Hepatocyte (in vitro differentiated cells): Measurements from ENCODE around the gene RNASE4. TPM values are rescaled to one million over a fixed set of nuclear protein-coding genes. Genes with fewer than 3 reads are reported as not detected.
A peak's percentile ranks its signal among the peaks of the same experiment; 100 is the strongest.

Experiments
- DNase-seq: peaks from one replicate; pipeline ENCODE4 v3.0.0-alpha.2; 2016; ENCODE audit warnings: low spot score
- H2AFZ ChIP-seq: fragments of 200-600 bp; sonication (generic); 2 replicates; pipeline ENCODE4 v1.6.0; 2016; ENCODE audit warnings: antibody characterized with exemption, mild to moderate bottlenecking
- H3K27ac ChIP-seq: fragments of 200-600 bp; sonication (generic); 2 replicates; pipeline ENCODE4 v1.5.1; 2016; ENCODE audit warnings: mild to moderate bottlenecking
- H3K27me3 ChIP-seq: fragments of 200-600 bp; sonication (generic); 2 replicates; pipeline ENCODE4 v1.6.1; 2016
- H3K36me3 ChIP-seq: fragments of 200-600 bp; sonication (generic); replicated peaks from 2 replicates; pipeline ENCODE4 v1.5.1; 2016; ENCODE audit warnings: low read depth; ENCODE audit not compliant: insufficient read depth
- H3K4me1 ChIP-seq: fragments of 200-600 bp; sonication (generic); 2 replicates; pipeline ENCODE4 v1.5.1; 2016; ENCODE audit warnings: mild to moderate bottlenecking, moderate library complexity; ENCODE audit not compliant: insufficient read depth
- H3K4me2 ChIP-seq: fragments of 200-600 bp; sonication (generic); 2 replicates; pipeline ENCODE4 v1.6.0; 2016
- H3K4me3 ChIP-seq: fragments of 200-600 bp; sonication (generic); 2 replicates; pipeline ENCODE4 v1.5.1; 2016; ENCODE audit warnings: mild to moderate bottlenecking
- H3K79me2 ChIP-seq: fragments of 200-600 bp; sonication (generic); 2 replicates; pipeline ENCODE4 v1.6.0; 2017; ENCODE audit warnings: mild to moderate bottlenecking
- H3K9me2 ChIP-seq: fragments of 200-600 bp; sonication (generic); replicated peaks from 2 replicates; pipeline ENCODE4 v1.6.0; 2017; ENCODE audit warnings: mild to moderate bottlenecking; ENCODE audit not compliant: insufficient read depth
- H3K9me3 ChIP-seq: fragments of 200-600 bp; sonication (generic); 2 replicates; pipeline ENCODE4 v1.5.1; 2016; ENCODE audit warnings: low read depth, mild to moderate bottlenecking
- H4K20me1 ChIP-seq: fragments of 200-600 bp; sonication (generic); 2 replicates; pipeline ENCODE4 v1.6.0; 2016; ENCODE audit warnings: mild to moderate bottlenecking; ENCODE audit not compliant: insufficient read depth, poor library complexity, severe bottlenecking
- CTCF ChIP-seq: fragments of 200-600 bp; sonication (generic); IDR thresholded peaks from 2 replicates; pipeline ENCODE4 v1.5.1; 2016; ENCODE audit warnings: antibody characterized with exemption, mild to moderate bottlenecking; ENCODE audit not compliant: poor library complexity
- EZH2 ChIP-seq: fragments of 200-600 bp; sonication (generic); IDR thresholded peaks from 2 replicates; pipeline ENCODE4 v1.6.1; 2016; ENCODE audit warnings: antibody characterized with exemption, mild to moderate bottlenecking, borderline replicate concordance
- EZH2phosphoT487 ChIP-seq: fragments of 200-600 bp; sonication (generic); IDR thresholded peaks from one replicate; pipeline ENCODE4 v1.6.1; 2018; ENCODE audit warnings: antibody characterized with exemption, mild to moderate bottlenecking, low read depth, moderate library complexity; ENCODE audit not compliant: unreplicated experiment, severe bottlenecking
- WGBS: methylation state at CpG from one replicate; pipeline ENCODE4 v1.1.6; 2016; ENCODE audit warnings: low lambda C conversion rate; ENCODE audit errors: missing lambda C conversion rate; 5-methylcytosine and 5-hydroxymethylcytosine counted together
- polyA plus RNA-seq: library from polyadenylated mRNA; unstranded; fragments of >200 nt; fragmentation: Nextera tagmentation; extraction: Ambion mirVana; gene quantifications from 2 replicates; pipeline ENCODE4 v1.2.1, GENCODE V29; 2016
- small RNA-seq: library from RNA; depleted of rRNA; stranded (forward); fragments of <200 nt; gene quantifications from one replicate; pipeline ENCODE3, GENCODE V24; 2014
- total RNA-seq: library from RNA; depleted of rRNA; stranded (reverse); fragments of >200 nt; gene quantifications from 2 replicates; pipeline ENCODE4 v1.2.3, GENCODE V29; 2014

Gene RNASE4
- total and polyA plus RNA-seq, 2 experiments from 2014 or later: 44.5 to 96.2 TPM

DNA sequence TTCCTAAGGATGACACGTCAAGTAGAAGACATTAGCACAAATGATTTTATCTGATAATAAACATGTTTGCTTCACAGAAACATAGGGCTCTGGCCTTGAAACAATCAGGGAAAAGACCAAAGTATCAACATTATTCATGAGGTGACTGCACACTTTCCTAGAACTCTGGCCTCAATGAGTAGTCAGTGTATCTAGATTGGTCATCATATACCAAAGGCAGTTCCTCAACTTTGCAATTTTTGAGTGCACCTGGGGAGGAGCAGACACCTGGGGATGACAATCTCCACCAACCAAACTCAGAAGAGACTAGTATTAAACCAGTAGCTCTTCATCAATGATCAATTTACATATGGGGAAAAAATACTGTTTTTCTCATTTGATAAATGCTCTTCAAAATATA lies 65.8 kb downstream of the RNASE4 start:
- H3K27me3 ChIP-seq: no peaks in the 10 kb centered on the region
- no peaks in the 10 kb centered on the region for H3K79me2 ChIP-seq
- no peaks in the 10 kb centered on the region for H3K9me2 ChIP-seq
- no peaks in the 10 kb centered on the region for H3K36me3 ChIP-seq
- H3K4me1 ChIP-seq: no peaks in the 10 kb centered on the region
- no peak overlapping the region for H3K4me3 ChIP-seq
- no peak overlapping the region for H2AFZ ChIP-seq
- H3K4me2 ChIP-seq: no peak overlapping the region
- H3K9me3 ChIP-seq: no peaks in the 10 kb centered on the region
- no peak for TF ChIP-seq EZH2
- no peak for TF ChIP-seq EZH2phosphoT487
- TF ChIP-seq CTCF: no peak
- H3K27ac ChIP-seq: no peak overlapping the region
- H4K20me1 ChIP-seq: no peaks in the 10 kb centered on the region
- 67% methylated on average over 1 of the region's 1 CpG for WGBS
- peak; percentile 10 for DNase-seq

Small RNAs within 50 kb of the gene (small RNA-seq; reads per million reads assigned to genes)
- gene RF00019: not detected

Other genes starting within 250 kb of the RNASE4 start
- gene KLHL33, start 248.4 kb upstream of the RNASE4 start, total RNA-seq: not detected in 2 replicates
- gene KLHL33, start 248.4 kb upstream of the RNASE4 start, polyA plus RNA-seq: 0.05 and 0.19 TPM in 2 replicates
- 51.6 and 60.1 TPM in 2 replicates for gene OSGEP, start 229.7 kb upstream of the RNASE4 start, total RNA-seq
- gene OSGEP, start 229.7 kb upstream of the RNASE4 start, polyA plus RNA-seq: 36.2 and 41.3 TPM in 2 replicates
- gene APEX1, start 229.3 kb upstream of the RNASE4 start, total RNA-seq: 56.5 and 84.2 TPM in 2 replicates
- gene APEX1, start 229.3 kb upstream of the RNASE4 start, polyA plus RNA-seq: 147 and 148 TPM in 2 replicates
- gene PIP4P1, start 223.1 kb upstream of the RNASE4 start, total RNA-seq: 40.1 and 48.2 TPM in 2 replicates
- gene PIP4P1, start 223.1 kb upstream of the RNASE4 start, polyA plus RNA-seq: 85.0 and 85.9 TPM in 2 replicates
- 69.2 and 81.2 TPM in 2 replicates for gene PNP, start 215.2 kb upstream of the RNASE4 start, total RNA-seq
- gene PNP, start 215.2 kb upstream of the RNASE4 start, polyA plus RNA-seq: 51.0 and 60.4 TPM in 2 replicates
- not detected in 2 replicates for gene RNASE10, start 179.0 kb upstream of the RNASE4 start, total RNA-seq
- gene RNASE10, start 179.0 kb upstream of the RNASE4 start, polyA plus RNA-seq: 0.54 and 1.00 TPM in 2 replicates
- gene RNASE9, start 123.5 kb upstream of the RNASE4 start, total RNA-seq: not detected in 2 replicates
- not detected in 2 replicates for gene RNASE9, start 123.5 kb upstream of the RNASE4 start, polyA plus RNA-seq
- gene RNASE11, start 96.6 kb upstream of the RNASE4 start, total RNA-seq: not detected in 2 replicates
- gene RNASE11, start 96.6 kb upstream of the RNASE4 start, polyA plus RNA-seq: not detected in 2 replicates
- not detected in 2 replicates for gene RNASE12, start 93.2 kb upstream of the RNASE4 start, total RNA-seq
- not detected in 2 replicates for gene RNASE12, start 93.2 kb upstream of the RNASE4 start, polyA plus RNA-seq
- gene OR6S1, start 42.9 kb upstream of the RNASE4 start, total RNA-seq: not detected in 2 replicates
- gene OR6S1, start 42.9 kb upstream of the RNASE4 start, polyA plus RNA-seq: not detected in 2 replicates
- gene ANG, start 4.2 kb downstream of the RNASE4 start, total RNA-seq: 72.6 and 79.1 TPM in 2 replicates
- 67.4 and 103 TPM in 2 replicates for gene ANG, start 4.2 kb downstream of the RNASE4 start, polyA plus RNA-seq
- gene EDDM3A, start 61.3 kb downstream of the RNASE4 start, total RNA-seq: not detected in 2 replicates
- not detected in 2 replicates for gene EDDM3A, start 61.3 kb downstream of the RNASE4 start, polyA plus RNA-seq
- not detected in 2 replicates for gene EDDM3B, start 83.8 kb downstream of the RNASE4 start, total RNA-seq
- gene EDDM3B, start 83.8 kb downstream of the RNASE4 start, polyA plus RNA-seq: 0.41 TPM in 1 of 2 replicates, not detected in the other
- gene RNASE6, start 96.7 kb downstream of the RNASE4 start, total RNA-seq: 1.0 and 1.3 TPM in 2 replicates
- gene RNASE6, start 96.7 kb downstream of the RNASE4 start, polyA plus RNA-seq: 0.78 and 1.8 TPM in 2 replicates
- 61.0 and 84.5 TPM in 2 replicates for gene RNASE1, start 118.3 kb downstream of the RNASE4 start, total RNA-seq
- gene RNASE1, start 118.3 kb downstream of the RNASE4 start, polyA plus RNA-seq: 108 and 135 TPM in 2 replicates
- gene RNASE3, start 206.8 kb downstream of the RNASE4 start, total RNA-seq: 1.4 TPM in 1 of 2 replicates, not detected in the other
- gene RNASE3, start 206.8 kb downstream of the RNASE4 start, polyA plus RNA-seq: 0.50 and 0.52 TPM in 2 replicates